Keratinocyte (primary cell): ENCODE data around the gene BEAN1. TPM values are rescaled to one million over a fixed set of nuclear protein-coding genes. Genes with fewer than 3 reads are reported as not detected.

Experiments
- DNase-seq: peaks from one replicate; pipeline ENCODE4 v3.0.0-alpha.2; 2011; ENCODE audit warnings: low read depth, missing footprints, low spot score
- FAIRE-seq: peaks from 2 replicates; lab custom pipeline; 2011; peaks lifted over from hg19 to GRCh38; lab: Jason Lieb, UNC
- H2AFZ ChIP-seq: 2 replicates; pipeline ENCODE4 v1.6.0; 2012; ENCODE audit warnings: low read length, control low read depth, inconsistent platforms; ENCODE audit not compliant: control insufficient read depth
- H3K27ac ChIP-seq: 2 replicates; pipeline ENCODE4 v1.5.1; 2011; ENCODE audit warnings: low read length; ENCODE audit not compliant: control insufficient read depth, insufficient read depth
- H3K27me3 ChIP-seq: 3 replicates; pipeline ENCODE4 v1.6.0; 2011; ENCODE audit warnings: low read length; ENCODE audit not compliant: control insufficient read depth, insufficient read depth; ENCODE audit errors: extremely low read depth
- H3K36me3 ChIP-seq, 2 experiments: 2 replicates in 1 of 2; 3 replicates in 1 of 2; pipeline ENCODE4 v1.5.1; 2011; ENCODE audit warnings: low read length in 2 of 2, mild to moderate bottlenecking in 1 of 2; ENCODE audit not compliant: control insufficient read depth in 2 of 2, insufficient read depth in 2 of 2; ENCODE audit errors: extremely low read depth in 1 of 2
- H3K4me1 ChIP-seq: 3 replicates; pipeline ENCODE4 v1.5.1; 2011; ENCODE audit warnings: low read length; ENCODE audit not compliant: control insufficient read depth, insufficient read depth; ENCODE audit errors: extremely low read depth
- H3K4me2 ChIP-seq: 3 replicates; pipeline ENCODE4 v1.6.0; 2011; ENCODE audit warnings: low read depth, low read length; ENCODE audit not compliant: control insufficient read depth, insufficient read depth; ENCODE audit errors: extremely low read depth
- H3K4me3 ChIP-seq, 3 experiments: fragments of 200-600 bp in 1 of 3; sonication (generic) in 1 of 3; 2 replicates in 2 of 3; 3 replicates in 1 of 3; pipeline ENCODE4 v1.5.1; 2011 to 2016; ENCODE audit warnings: low read length in 3 of 3, mild to moderate bottlenecking in 3 of 3, control low read depth in 2 of 3, inconsistent platforms in 1 of 3, low read depth in 1 of 3, mixed read lengths in 1 of 3, mixed run types in 1 of 3, moderate library complexity in 1 of 3; ENCODE audit not compliant: control insufficient read depth in 2 of 3, insufficient read depth in 2 of 3; ENCODE audit errors: extremely low read depth in 1 of 3
- H3K79me2 ChIP-seq: 2 replicates; pipeline ENCODE4 v1.6.0; 2012; ENCODE audit warnings: low read length; ENCODE audit not compliant: control insufficient read depth, insufficient read depth
- H3K9ac ChIP-seq: 3 replicates; pipeline ENCODE4 v1.6.0; 2011; ENCODE audit warnings: low read length; ENCODE audit not compliant: control insufficient read depth, insufficient read depth; ENCODE audit errors: extremely low read depth
- H3K9me1 ChIP-seq: 3 replicates; pipeline ENCODE4 v1.6.0; 2011; ENCODE audit warnings: low read length; ENCODE audit not compliant: control insufficient read depth, insufficient read depth; ENCODE audit errors: extremely low read depth
- H3K9me3 ChIP-seq: 2 replicates; pipeline ENCODE4 v1.5.1; 2012; ENCODE audit warnings: low read depth, low read length; ENCODE audit not compliant: control insufficient read depth
- H4K20me1 ChIP-seq: 3 replicates; pipeline ENCODE4 v1.6.0; 2011; ENCODE audit warnings: low read length; ENCODE audit not compliant: control insufficient read depth, insufficient read depth; ENCODE audit errors: extremely low read depth
- CTCF ChIP-seq, 3 experiments: IDR thresholded peaks in 1 of 3; conservative IDR thresholded peaks in 1 of 3; optimal IDR thresholded peaks in 1 of 3; 2 replicates in 2 of 3; 3 replicates in 1 of 3; pipeline versions ENCODE3 to v1.5.1; 2011; ENCODE audit warnings: low read length in 3 of 3, mild to moderate bottlenecking in 3 of 3, moderate library complexity in 2 of 3, control low read depth in 1 of 3, inconsistent platforms in 1 of 3; ENCODE audit not compliant: insufficient read depth in 2 of 3; ENCODE audit errors: extremely low read depth in 1 of 3
- EZH2 ChIP-seq: IDR thresholded peaks from one replicate; pipeline ENCODE4 v1.6.1; 2012; ENCODE audit warnings: inconsistent platforms, mild to moderate bottlenecking, low read length, moderate library complexity
- dilution Hi-C: fragments of 300-500 bp; cut with MboI; formaldehyde crosslinking; loops from one replicate; pipeline ENCODE4 v1.7.0; 2020; ENCODE audit warnings: low sequenced_read_pairs; ENCODE audit not compliant: extremely low pct_ligation_motif_present
- polyA plus RNA-seq, 5 experiments: library from polyadenylated mRNA; depleted of rRNA in 3 of 5; stranded (reverse) in 3 of 5; stranded (forward) in 1 of 5; unstranded in 1 of 5; fragments of >200 nt; gene quantifications; 1 replicate in 1 of 5; 2 replicates in 3 of 5; 3 replicates in 1 of 5; pipeline versions ENCODE4 v1.2.1 to v1.2.3, GENCODE V29; 2011 to 2012; ENCODE audit warnings: missing spikeins in 2 of 5, low read depth in 1 of 5, low replicate concordance in 1 of 5

Gene BEAN1
- polyA plus RNA-seq, 1 donor (not counting 4 experiments of a cell fraction or from before 2014, with no cell fraction given): 0.24 TPM

GRCh38 chr16:66403531-66404145 is 23.5 kb upstream of the BEAN1 start:
- dilution Hi-C loops: no loop called here
- H3K27ac ChIP-seq: no peak overlapping the region
- H3K9me1 ChIP-seq: no peaks in the 10 kb centered on the region
- H3K27me3 ChIP-seq: peaks cover 6% of the 10 kb centered on the region
- DNase-seq (no peak), FAIRE-seq (no peak)
- H3K9ac ChIP-seq: no peak overlapping the region
- H4K20me1 ChIP-seq: no peaks in the 10 kb centered on the region
- peaks cover 20% of the 10 kb centered on the region for H3K4me1 ChIP-seq
- H3K4me2 ChIP-seq: no peak overlapping the region
- H3K9me3 ChIP-seq: no peaks in the 10 kb centered on the region
- H3K4me3 ChIP-seq: no peak overlapping the region
- H2AFZ ChIP-seq: no peak overlapping the region
- no peaks in the 10 kb centered on the region for H3K79me2 ChIP-seq
- TF ChIP-seq EZH2 (no peak), CTCF (optimal IDR thresholded peaks at IDR 0.05 in 1 of 3, IDR thresholded peaks at IDR 0.05 in 1 of 3, conservative IDR thresholded peaks at IDR 0.05 in 1 of 3; ENCODE audit: extremely low read depth in 1 of 3, insufficient read depth in 2 of 3, low read length in 3 of 3) (no peak)
- no peaks in the 10 kb centered on the region for H3K36me3 ChIP-seq

GRCh38 chr16:66405057-66405783 is 21.9 kb upstream of the BEAN1 start:
- H3K36me3 ChIP-seq: no peaks in the 10 kb centered on the region
- TF ChIP-seq CTCF (optimal IDR thresholded peaks at IDR 0.05 in 1 of 3, IDR thresholded peaks at IDR 0.05 in 1 of 3, conservative IDR thresholded peaks at IDR 0.05 in 1 of 3; ENCODE audit: extremely low read depth in 1 of 3, insufficient read depth in 2 of 3, low read length in 3 of 3) (no peak), EZH2 (no peak)
- peaks cover 28% of the 10 kb centered on the region for H3K4me1 ChIP-seq
- FAIRE-seq (no peak), DNase-seq (no peak)
- no peak overlapping the region for H3K9ac ChIP-seq
- no peaks in the 10 kb centered on the region for H4K20me1 ChIP-seq
- H2AFZ ChIP-seq: no peak overlapping the region
- no peak overlapping the region for H3K27ac ChIP-seq
- no peaks in the 10 kb centered on the region for H3K9me3 ChIP-seq
- dilution Hi-C loops: no loop called here
- H3K79me2 ChIP-seq: no peaks in the 10 kb centered on the region
- no peaks in the 10 kb centered on the region for H3K9me1 ChIP-seq
- H3K27me3 ChIP-seq: peaks cover 6% of the 10 kb centered on the region
- H3K4me3 ChIP-seq: no peak overlapping the region
- H3K4me2 ChIP-seq: no peak overlapping the region
